GM18861 (cell line): ENCODE results near the gene SMIM45.
"Not testable (repeated sequence)": the region's sequence is repeated elsewhere in the genome, so short reads cannot be mapped to it uniquely, and the experiment has no call there.

Experiments
- ATAC-seq: cut with Tn5 transposase; IDR thresholded peaks from one replicate; pipeline ENCODE4 v1.9.1; 2021; ENCODE audit not compliant: unreplicated experiment

Gene SMIM45

DNA sequence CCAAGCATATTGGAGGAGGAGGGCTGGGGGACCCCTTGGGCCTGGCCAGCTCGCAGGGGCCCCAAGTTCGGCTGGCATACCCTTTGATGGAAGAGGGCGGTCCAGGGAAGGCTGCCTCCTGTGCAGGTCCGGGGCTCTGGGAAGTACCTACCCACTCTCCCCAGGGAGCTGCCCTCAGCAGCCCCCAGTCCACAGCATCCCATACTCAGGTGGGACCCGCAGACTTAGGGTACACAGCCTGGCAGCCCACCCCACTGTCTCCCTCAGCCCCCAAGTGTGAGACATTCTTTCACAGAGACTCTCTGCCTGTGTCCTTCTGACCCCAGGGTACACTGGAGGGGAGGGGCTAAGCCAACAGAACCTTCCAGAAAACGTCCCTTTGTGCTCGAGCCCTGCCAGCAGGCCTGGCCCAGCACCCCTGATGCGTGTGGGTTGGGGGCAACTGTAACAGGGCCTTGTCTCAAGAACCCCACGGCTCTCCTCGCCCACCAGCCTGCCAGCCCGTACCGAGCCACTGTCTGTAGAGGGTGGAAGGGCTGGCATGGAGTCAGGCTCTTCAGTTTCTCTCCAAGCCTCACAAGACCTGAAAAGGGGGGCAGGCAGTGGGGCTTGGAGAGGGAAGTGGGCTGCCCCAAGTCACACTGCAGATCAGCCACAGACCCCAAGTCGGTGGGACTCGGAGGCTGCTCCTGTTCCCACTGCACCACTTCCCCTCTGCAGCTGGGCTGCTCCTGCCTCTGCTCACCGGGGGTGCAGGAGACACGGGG lies 18.4 kb upstream of the SMIM45 start:
- ATAC-seq, result no peak

DNA sequence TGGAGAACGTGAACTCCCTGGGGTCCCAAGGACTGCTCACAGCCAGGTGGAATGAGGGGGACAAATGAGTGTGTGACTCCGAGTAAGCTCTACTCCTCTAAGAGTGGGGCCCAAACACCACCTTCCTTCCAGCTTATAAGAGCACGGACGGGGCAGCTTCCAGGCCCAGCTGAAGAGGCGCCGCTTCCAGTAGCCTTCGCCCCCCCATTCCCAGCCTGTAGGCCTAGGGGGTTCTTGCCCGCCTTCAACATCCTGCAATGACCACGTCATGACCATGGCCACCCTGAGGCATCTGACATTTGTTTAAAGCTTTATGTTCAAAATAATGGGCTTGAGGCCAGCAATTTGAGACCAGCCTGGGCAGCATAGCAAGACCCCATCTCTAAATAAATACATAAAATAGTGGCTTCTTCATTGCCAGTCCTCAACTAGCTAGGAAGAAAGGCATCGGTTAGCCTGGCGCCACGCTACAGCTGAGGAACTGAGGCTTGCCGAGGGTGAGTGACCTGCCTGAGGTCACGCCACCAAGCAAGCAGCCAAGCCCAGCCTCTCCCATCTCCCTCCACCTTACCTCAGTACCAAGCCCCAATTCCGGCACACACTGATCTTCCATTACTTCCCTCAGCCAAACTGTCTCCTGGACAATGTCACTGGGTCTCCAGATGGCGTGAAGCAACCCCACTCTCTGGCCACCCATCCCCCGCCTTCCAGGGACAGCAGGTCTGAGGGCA lies 17.5 kb upstream of the SMIM45 start:
- ATAC-seq, result no peak

GRCh38 chr22:41935015-41935351 lies 17.0 kb upstream of the SMIM45 start:
- no peak for ATAC-seq

- no peak for ATAC-seq
Measured at GRCh38 chr22:41935509-41935908, 16.4 kb upstream of the SMIM45 start.

DNA sequence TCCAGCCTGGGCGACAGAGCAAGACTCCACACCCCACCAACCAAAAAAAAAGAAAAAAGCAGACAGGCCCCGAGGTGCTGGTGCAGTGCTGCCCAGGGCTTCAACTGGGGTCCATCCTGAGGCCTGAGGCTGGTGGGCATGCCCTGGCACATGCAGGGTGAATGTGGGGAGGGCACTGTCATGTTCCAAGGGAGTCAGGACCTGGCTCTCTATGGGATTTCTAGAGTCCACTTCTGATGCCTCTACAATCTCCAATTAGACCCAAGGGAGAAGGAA lies 15.1 kb upstream of the SMIM45 start:
- no peak for ATAC-seq

DNA sequence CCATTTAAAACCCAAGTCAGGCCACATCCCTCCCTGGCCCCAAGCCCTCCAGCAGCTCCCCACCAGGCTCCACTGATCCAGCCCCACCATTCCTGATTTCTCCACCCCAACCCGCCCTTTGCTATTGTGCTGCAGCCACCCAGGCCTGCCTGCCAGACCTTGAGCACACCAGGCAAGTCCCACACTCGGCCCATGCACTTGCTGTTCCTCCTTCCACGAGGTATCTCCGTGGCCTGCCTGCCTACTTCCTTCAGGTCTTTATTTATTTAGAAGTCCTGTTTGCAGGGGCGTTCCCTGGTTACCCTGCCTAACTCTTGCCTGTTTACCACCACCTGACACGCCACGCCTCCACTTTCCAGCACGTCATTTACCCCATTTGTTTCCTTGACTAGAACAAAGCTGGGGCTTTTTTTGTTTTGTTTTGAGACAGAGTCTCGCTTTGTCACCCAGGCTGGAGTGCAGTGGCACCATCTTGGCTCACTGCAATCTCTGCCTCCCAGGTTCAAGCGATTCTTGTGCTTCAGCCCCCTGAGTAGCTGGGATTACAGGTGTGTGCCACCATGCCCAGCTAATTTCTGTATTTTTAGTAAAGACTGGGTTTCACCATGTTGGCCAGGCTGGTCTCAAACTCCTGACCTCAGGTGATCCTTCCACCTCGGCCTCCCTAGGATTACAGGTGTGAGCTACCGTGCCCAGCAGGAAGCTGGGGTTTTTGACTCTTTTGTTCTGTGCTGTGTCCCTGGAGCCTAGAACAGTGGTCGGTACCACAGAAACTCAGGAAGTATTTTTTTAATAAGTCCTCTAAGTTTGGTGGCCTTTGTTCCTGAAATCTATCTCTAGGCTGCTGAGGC lies 11.7 kb upstream of the SMIM45 start:
- peak; percentile 37 for ATAC-seq

- ATAC-seq, result peak; percentile 26
Measured at GRCh38 chr22:41940832-41941765, 10.9 kb upstream of the SMIM45 start.

GRCh38 chr22:41943661-41944209 lies 8.2 kb upstream of the SMIM45 start:
- ATAC-seq, result no peak

DNA sequence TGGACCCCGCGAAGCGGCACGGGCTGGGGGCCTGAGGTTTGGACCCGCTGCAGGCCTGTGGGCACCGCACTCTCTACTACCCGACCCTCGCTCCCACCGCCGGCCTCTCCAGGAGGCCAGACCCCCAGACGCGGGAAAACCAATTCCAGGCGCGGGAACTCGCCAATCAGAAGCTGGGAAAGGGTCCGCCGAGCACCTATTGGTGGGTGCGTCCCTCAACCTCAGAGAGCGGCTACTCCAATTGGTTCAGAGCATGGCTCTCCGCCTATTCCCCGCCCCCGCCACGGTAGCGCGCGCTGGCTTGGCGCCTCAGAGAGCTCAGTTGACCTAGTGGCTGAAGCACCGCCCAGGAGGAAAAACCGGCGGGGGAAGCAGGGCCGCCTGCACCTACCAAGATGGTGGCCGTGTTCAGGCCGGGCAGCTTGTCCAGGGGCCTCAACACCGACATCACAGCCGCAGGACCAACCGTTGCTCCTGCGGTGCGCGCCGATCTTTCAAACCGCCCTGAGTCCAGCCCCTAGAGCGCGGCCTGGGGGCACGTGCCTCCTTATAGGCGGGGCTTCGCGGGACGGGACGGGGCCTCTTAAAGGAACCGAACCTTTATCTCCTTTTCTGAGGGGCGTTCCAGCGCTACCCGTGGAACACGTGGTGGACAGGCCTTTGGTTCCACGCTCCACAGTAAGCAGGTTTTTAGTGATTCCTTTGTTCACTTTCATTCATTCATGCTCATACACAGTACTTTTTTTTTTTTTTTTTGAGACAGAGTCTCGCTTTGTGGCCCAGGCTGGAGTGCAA lies 5.1 kb upstream of the SMIM45 start, which contains the start of gene CENPM:
Gene CENPM (minus strand): TSS at position 524 of the 795 bp plus-strand sequence. CDS start 76 bp downstream, at position 448.
- peak; percentile 39 for ATAC-seq

GRCh38 chr22:41947424-41948080 lies 4.4 kb upstream of the SMIM45 start:
- no peak for ATAC-seq

DNA sequence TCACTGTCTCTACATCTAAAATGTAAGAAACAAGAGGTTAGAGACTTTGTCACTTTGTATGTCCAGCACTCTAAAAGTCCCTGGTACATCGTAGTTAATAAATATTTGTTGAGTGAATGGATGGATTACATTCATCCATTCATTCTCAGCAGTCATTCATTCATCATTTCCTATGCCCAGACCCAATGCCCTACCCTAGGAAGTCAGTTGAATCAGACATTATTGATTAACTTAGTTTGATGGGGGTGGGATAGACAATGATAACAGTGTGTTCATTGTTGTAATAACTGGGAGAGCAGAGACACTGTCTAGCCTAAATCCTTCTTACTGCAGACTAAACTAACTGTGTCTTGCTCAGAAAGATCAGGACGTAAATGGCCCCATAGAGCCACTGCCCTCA lies 3.8 kb upstream of the SMIM45 start:
- no peak for ATAC-seq

DNA sequence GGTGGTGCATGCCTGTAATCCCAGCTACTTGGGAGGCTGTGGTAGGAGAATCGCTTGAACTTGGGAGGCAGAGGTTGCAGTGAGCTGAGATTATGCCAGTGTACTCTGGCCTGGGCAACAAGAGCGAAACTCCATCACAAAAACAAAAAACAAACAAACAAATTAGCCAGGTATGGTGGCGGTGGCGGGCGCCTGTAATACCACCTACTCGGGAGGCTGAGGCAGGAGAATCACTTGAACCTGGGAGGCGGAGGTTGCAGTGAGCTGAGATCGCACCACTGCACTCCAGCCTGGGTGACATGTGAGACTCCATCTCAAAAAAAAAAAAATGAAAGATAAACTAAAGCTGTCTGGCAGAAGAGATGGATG lies 3.0 kb upstream of the SMIM45 start:
- ATAC-seq, result not testable (repeated sequence)

DNA sequence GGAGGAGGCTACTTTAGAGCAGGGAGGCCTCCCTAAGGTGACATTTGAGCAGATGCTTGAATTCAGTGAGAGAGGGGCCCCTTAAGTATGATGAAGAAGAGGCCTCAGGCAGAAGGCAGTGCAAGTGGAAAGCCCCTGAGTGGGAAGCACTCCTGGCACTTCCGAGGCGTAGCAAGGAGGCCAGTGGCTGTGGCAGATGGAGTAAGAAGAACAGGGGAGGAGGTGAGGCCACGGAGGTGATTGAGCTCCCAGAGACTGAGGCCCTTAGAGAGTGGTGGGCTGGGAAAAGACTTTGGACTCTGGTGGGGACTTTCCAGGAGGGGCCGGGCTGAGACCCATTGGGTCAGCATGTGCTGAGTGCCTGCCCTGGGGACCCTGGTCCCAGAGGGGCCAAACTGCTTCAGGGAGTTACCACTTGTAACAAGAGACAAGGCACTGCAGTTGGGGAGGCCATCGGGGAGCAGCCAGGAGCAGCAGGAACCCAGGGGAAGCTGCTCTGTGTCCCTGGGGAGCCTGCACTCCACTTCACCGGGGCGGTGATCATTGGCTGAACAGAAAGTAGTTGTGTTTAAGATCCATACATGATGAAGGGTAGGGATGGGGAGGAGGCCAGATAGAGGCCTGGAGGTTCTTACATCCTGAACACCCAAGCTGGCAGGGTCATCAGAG lies 2.5 kb upstream of the SMIM45 start:
- no peak for ATAC-seq

DNA sequence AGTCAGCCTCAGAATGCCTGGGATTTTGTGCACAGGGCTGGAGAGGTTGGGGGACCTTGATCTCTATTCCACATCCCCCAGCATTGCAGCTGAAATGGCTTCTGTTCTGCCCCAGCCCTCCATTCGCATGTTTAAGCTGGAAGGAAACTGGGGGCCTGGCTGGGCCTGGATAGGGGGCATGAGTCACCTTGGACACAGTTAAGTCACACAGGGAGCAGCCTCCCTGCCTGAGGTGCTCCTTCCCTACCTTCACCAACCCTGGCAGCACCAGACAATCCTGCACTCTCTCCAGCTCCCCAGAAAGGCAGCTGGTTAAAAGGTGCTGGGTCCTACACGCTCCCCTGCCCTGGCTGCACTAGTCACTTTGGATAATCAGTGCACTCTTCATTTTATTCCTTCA lies 763 bp downstream of the SMIM45 start:
- no peak for ATAC-seq

GRCh38 chr22:41957941-41958556 lies 6.1 kb downstream of the SMIM45 start:
- ATAC-seq, result no peak

GRCh38 chr22:41963453-41964111 lies 11.6 kb downstream of the SMIM45 start:
- no peak for ATAC-seq

GRCh38 chr22:41964112-41964491 lies 12.2 kb downstream of the SMIM45 start:
- no peak for ATAC-seq

DNA sequence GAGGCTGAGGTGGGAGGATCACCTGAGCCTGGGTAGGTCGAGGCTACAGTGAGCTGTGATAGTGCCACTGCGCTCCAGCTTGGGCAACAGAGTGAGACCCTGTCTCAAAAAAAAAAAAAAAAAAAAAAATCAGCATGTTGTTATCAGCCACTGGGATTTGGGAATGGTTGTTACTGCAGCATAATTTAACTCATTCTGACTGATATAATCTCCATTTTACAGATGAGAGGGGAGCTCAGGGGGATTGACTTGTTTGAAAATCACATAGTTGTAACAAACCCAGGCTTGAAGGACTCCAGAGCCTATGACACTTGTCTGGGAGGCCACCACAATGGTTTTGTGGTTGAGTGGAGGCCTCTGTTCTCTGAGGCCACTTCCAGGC lies 14.3 kb downstream of the SMIM45 start:
- ATAC-seq, result no peak
